Fibroblast of mammary gland (primary cell): Measurements from ENCODE around the gene FAM174A.

ENCODE experiments used
- DNase-seq: peaks from one replicate; pipeline ENCODE4 v3.0.0-alpha.2; 2010; ENCODE audit warnings: low read depth
- H3K4me3 ChIP-seq: 2 replicates; pipeline ENCODE4 v1.5.1; 2011; ENCODE audit warnings: low read depth, mild to moderate bottlenecking, low read length, moderate library complexity; ENCODE audit not compliant: control insufficient read depth
- TF ChIP-seq, protein P1 (sequence below): conservative IDR thresholded peaks from 2 replicates; pipeline ENCODE4 v1.5.1; 2011; ENCODE audit warnings: low read depth, low read length, inconsistent platforms; ENCODE audit not compliant: control insufficient read depth, insufficient read depth

The FAM174A gene

DNA sequence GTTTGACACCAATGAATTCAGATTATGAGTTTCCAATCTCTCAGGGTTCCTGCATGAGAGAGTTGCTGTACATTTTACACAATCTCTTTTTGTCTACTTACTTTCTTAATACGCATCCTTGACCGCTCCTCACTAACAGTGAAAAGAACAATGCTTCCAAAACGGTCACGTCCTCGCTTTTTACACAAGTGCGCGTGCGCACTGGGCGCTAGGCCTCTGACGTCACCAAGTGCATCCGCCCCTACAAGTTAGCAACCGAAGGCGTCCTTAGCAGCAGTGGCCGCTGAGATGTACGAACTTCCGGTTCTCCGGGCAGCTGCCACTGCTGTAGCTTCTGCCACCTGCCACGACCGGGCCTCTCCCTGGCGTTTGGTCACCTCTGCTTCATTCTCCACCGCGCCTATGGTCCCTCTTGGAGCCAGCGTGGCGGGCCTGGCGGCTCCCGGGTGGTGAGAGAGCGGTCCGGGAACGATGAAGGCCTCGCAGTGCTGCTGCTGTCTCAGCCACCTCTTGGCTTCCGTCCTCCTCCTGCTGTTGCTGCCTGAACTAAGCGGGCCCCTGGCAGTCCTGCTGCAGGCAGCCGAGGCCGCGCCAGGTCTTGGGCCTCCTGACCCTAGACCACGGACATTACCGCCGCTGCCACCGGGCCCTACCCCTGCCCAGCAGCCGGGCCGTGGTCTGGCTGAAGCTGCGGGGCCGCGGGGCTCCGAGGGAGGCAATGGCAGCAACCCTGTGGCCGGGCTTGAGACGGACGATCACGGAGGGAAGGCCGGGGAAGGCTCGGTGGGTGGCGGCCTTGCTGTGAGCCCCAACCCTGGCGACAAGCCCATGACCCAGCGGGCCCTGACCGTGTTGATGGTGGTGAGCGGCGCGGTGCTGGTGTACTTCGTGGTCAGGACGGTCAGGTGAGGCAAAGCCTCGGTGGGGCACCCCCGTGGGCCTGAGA, at the start of gene FAM174A:
FAM174A (plus strand) TSS at position 315 of the 946 bp plus-strand sequence; CDS start at position 472, 157 bp downstream.
- DNase-seq = peak; percentile 96
- H3K4me3 ChIP-seq = peak within 1 kb of the TSS; percentile 84
- TF ChIP-seq, protein P1, sequence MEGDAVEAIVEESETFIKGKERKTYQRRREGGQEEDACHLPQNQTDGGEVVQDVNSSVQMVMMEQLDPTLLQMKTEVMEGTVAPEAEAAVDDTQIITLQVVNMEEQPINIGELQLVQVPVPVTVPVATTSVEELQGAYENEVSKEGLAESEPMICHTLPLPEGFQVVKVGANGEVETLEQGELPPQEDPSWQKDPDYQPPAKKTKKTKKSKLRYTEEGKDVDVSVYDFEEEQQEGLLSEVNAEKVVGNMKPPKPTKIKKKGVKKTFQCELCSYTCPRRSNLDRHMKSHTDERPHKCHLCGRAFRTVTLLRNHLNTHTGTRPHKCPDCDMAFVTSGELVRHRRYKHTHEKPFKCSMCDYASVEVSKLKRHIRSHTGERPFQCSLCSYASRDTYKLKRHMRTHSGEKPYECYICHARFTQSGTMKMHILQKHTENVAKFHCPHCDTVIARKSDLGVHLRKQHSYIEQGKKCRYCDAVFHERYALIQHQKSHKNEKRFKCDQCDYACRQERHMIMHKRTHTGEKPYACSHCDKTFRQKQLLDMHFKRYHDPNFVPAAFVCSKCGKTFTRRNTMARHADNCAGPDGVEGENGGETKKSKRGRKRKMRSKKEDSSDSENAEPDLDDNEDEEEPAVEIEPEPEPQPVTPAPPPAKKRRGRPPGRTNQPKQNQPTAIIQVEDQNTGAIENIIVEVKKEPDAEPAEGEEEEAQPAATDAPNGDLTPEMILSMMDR = no peak

DNA sequence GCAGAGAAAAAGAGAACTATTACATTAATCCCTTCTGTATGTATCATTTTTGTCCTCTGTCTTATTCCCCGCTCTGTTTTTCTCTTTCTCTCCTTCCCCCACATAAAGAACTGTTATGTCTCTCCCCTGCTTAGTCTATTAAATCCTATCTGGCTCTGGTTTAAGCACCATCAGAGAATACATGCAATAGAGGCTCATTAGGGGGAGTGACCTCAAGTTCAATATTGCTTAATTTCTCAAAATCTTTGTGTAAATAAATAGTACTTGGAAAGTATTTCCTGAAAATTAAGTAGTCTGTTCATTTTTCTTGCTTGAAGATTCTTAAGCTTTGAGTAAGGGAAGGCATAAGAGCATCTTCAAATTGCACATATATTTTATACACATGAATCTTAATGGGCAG, 41.2 kb upstream of the FAM174A start:
- TF ChIP-seq, protein P1 = no peak
- no peak overlapping the region for H3K4me3 ChIP-seq
- no peak for DNase-seq

DNA sequence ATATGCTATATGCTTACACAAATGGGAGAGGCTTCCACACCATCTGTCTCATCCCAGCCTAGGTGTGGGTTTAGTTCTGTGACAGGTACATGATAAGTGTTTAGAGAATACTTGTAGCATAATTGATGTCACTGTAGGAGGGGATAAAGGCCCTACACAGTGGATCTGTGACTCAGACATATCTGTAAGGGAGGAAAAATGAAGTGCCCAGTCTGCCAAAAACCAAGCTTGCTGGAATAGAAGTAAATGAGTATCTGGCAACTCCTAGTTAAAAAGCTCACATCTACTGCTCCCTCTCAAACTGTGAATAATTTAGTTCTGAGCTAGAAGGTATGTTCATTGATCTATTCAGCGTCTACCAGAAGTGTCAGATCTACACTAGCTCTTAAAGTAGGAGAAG, 38.9 kb upstream of the FAM174A start:
- no peak for DNase-seq
- TF ChIP-seq, protein P1 = no peak
- no peak overlapping the region for H3K4me3 ChIP-seq

DNA sequence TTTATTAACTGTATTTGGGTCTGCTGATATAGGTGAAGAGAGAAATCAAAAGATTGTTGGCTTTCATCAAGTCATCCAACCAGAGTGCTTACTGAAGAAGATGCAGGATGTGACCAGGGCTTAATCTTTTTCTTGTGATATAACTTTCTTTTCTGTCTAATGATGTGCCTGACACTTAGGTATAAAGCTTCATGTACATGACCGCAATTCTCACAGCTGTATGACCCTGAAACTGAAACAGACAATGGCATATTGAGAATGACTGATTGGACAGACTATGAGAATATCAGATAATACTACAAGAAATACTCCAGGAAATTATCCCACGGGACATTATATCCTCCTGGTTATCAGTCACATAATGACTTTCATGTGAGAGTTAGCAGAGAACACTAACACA, 32.5 kb upstream of the FAM174A start:
- TF ChIP-seq, protein P1 = no peak
- H3K4me3 ChIP-seq = no peak overlapping the region
- no peak for DNase-seq

DNA sequence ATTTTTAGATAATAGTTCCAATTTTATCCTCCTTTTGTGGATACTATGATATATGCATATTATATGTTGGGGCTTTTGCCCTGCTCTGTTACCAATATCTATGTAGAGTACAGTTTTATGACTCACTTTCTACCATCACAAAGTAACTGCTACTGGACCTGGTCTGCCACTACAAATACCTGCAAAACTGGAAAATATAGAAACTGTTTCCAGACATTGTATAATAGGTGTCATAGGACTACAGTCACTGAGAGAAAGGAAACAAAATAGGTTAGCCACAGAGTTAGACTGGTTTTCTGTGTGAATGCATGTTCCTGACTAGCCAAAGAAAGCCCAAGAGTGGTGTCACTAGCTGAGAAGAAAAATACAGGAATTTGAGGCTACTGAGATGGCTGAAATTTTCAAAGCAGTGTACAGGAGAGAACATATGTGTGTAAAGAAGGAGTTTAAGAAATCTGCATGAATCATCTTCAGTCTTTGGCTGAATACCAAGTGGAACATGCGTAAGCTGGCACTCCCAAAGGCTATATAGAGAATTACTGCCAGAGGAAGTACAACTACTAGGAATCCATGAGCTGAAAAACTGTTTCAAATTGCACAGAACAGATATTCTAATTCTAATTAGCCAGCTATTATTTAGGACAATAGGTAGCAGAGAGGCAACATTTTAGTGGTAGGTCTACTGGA, 29.0 kb upstream of the FAM174A start:
- peak; percentile 96 for DNase-seq
- TF ChIP-seq, protein P1 = peak; percentile 25

DNA sequence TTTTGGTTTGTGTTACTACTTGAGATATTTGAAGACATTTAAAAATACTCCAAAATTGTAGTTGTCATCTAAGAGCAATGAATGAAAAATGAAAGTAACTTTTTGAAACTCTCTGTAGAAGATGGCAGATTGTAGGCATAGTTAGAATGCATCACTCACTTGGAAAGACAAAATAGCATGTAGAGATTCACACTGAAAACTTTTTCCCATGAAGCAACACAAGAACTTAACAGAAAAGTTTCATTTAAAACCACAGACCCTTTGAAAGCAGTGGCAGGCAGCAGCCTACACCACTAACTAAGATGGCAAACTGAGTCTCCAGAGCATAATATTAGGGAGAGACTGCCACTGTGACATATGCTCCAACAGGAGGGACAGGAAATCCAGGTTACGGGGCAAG, 18.9 kb upstream of the FAM174A start:
- TF ChIP-seq, protein P1 = no peak
- H3K4me3 ChIP-seq = no peak overlapping the region
- DNase-seq = no peak

More for the DNA sequence above, 29.0 kb upstream of the FAM174A start:
- H3K4me3 ChIP-seq = no peak overlapping the region
